GM12865 (cell line): ENCODE measurements around the gene STXBP5L.
"Not testable (repeated sequence)": the region's sequence is repeated elsewhere in the genome, so short reads cannot be mapped to it uniquely, and the experiment has no call there.

ENCODE experiments used
- DNase-seq: peaks from one replicate; pipeline ENCODE4 v3.0.0; 2010; ENCODE audit warnings: low read depth
- H3K4me3 ChIP-seq: 2 replicates; pipeline ENCODE4 v1.5.1; 2011; ENCODE audit warnings: mild to moderate bottlenecking, low read depth, low read length, control low read depth
- TF ChIP-seq, protein P1 (sequence below): IDR thresholded peaks from 2 replicates; pipeline ENCODE4 v1.5.1; 2011; ENCODE audit warnings: low read length, control low read depth, low read depth, inconsistent platforms; ENCODE audit not compliant: insufficient read depth; ENCODE audit errors: missing control alignments

Gene STXBP5L

DNA sequence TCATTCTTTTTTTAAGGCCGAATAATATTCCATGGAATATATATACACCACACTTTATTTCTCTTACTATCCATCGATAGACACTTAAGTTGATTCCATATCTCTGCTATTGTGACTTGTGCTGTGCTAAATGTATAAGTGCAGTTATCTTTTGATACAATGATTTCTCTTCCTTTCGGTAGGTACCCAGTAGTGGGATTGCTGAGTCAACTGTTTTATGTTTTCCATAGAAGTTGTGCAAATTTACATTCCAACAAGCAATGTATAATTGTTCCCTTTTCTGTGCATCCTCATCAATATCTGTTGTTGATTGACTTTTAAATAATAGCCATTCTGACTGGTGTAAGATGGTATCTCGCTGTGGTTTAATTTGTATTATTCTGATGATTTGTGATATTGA is 81.0 kb downstream of the STXBP5L start:
- TF ChIP-seq, protein P1, sequence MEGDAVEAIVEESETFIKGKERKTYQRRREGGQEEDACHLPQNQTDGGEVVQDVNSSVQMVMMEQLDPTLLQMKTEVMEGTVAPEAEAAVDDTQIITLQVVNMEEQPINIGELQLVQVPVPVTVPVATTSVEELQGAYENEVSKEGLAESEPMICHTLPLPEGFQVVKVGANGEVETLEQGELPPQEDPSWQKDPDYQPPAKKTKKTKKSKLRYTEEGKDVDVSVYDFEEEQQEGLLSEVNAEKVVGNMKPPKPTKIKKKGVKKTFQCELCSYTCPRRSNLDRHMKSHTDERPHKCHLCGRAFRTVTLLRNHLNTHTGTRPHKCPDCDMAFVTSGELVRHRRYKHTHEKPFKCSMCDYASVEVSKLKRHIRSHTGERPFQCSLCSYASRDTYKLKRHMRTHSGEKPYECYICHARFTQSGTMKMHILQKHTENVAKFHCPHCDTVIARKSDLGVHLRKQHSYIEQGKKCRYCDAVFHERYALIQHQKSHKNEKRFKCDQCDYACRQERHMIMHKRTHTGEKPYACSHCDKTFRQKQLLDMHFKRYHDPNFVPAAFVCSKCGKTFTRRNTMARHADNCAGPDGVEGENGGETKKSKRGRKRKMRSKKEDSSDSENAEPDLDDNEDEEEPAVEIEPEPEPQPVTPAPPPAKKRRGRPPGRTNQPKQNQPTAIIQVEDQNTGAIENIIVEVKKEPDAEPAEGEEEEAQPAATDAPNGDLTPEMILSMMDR = no peak
- DNase-seq = no peak
- no peak overlapping the region for H3K4me3 ChIP-seq

DNA sequence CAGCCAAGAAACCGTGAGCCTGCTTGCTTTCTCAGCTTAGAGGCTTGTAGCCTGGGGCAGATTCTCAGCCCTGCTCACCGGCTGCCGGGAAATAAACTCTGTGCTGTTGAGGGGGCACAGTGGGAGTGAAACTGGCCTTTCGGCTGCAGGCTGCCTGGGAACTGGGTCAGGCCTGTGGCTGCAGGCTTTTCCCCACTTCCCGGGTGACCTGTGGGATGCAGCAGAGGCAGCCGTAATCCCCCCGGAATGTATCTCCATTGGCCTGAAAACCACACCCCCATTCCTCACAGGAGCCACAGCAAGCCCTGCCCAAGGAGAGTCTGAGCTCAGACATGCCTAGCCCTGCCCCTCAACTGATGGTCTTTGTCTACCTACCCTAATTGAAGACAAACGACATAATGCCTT is 110.9 kb downstream of the STXBP5L start:
- no peak overlapping the region for H3K4me3 ChIP-seq
- TF ChIP-seq, protein P1 = no peak
- no peak for DNase-seq

DNA sequence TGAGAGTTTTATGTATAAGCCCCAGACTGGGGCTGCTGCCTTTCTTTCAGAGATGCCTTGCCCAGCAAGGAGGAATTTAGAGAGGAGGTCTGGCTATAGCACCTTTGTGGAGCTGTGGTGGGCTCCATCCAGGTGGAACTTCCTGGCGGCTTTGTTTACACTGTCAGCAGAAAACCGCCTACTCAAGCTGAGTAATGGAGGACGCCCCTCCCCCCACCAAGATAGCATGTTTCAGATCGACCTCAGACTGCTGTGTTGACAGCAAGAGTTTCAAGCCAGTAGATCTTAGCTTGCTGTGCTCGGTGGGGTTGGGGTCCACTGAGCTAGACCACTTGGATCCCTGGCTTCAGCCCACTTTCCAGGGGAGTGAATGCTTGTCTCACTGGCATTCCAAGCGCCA is 155.6 kb downstream of the STXBP5L start:
- TF ChIP-seq, protein P1 = no peak
- no peak overlapping the region for H3K4me3 ChIP-seq
- peak; percentile 26 for DNase-seq

DNA sequence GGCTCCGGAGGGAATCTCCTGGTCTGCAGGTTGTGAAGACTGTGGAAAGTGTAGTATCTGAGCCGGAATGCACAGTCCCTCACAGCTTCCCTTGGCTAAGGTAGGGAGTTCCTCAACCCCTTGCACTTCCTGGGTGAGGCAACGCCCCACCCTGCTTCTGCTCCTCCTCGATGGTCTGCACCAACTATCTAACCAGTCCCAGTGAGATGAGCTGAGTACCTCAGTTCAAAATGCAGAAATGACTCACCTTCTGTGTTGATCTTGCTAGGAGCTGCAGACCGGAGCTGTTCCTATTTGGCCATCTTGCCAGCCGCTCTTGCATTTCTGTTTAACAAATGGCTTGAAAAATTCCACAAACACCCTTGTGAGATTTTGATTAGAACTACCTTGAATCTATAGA is 156.1 kb downstream of the STXBP5L start:
- TF ChIP-seq, protein P1 = no peak
- DNase-seq = peak; percentile 4
- H3K4me3 ChIP-seq = no peak overlapping the region

DNA sequence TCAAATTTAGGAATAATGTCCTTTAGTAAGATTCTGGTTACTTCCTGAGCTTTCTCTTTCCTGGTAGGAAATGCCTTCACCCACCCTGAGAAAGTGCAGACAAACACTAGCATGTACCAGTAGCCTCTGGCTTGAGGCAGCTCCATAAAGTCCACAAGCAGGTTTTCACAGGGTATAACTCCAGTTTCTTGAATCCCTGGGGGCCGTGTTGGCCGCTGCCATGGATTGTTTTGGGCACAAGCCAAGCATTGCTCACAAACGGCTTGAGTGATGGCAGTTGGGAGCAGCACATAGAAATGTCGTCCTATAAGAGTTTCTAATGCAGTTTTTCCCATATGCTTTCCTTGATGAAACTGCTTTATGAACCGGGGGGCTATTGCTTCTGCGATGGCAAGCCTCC is 164.1 kb downstream of the STXBP5L start:
- TF ChIP-seq, protein P1 = no peak
- no peak overlapping the region for H3K4me3 ChIP-seq
- no peak for DNase-seq

DNA sequence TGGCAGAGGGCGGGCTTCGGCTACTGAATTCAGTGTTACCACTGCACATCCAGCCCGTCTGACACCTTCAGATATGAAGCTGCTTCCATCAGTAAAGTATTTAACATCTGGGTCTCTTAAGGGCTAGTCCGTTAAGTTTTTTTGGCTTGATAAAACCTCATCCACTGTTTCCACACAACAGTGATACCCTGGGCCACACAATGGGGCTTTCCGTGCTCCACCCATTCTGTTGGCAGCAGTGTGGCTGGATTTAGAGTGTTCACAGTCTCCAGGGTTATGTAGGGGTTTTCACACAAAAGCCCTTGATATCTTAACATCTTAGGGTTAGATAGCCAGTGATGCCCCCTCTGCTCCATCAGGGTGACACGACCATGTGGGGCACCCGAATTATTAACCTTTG is 165.0 kb downstream of the STXBP5L start:
- DNase-seq = no peak
- TF ChIP-seq, protein P1 = no peak
- no peak overlapping the region for H3K4me3 ChIP-seq

DNA sequence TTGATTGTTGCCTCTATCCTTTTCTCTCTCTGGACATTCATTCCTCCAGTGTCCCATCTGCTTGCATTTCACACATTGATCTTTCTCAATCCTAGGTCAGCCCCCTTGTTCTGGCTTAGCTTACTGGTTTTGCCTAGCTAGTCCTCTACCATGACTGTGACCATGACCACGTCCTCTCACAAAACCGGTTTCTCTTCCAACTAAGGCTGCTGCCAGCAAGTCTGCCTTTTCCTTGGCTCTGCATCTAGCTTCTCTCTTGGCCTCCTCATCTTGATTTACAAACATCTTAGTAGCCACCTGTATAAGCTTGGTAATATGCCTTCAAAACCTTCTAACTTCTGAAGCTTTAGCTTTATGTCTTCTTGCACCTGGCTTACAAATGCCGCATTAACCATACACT is 167.2 kb downstream of the STXBP5L start:
- no peak overlapping the region for H3K4me3 ChIP-seq
- TF ChIP-seq, protein P1 = no peak
- no peak for DNase-seq

DNA sequence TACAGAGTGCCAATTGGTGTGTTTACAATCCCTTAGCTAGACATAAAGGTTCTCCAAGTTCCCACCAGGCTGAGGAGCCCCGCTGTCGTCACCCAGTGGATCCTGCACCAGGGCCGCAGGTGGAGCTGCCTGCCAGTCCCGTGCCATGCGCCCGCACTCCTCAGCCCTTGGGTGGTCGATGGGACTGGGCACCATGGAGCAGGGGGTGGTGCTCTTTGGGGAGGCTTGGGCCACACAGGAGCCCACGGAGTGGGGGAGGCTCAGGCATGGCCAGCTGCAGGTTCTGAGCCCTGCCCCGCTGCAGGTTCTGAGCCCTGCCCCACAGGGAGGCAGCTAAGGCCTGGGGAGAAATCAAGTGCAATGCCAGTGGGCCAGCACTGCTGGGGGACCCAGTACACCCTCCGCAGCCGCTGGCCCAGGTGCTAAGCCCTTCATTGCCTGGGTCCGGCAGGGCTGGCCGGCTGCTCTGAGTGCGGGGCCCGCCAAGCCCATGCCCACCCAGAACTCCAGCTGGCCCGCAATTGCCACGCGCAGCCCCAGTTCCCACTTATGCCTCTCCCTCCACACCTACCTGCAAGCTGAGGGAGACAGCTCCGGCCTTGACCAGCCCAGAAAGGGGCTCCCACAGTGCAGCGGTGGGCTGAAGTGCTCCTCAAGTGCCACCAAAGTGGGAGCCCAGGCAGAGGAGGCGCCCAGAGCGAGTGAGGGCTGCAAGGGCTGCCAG is 170.5 kb downstream of the STXBP5L start:
- not testable (repeated sequence) for H3K4me3 ChIP-seq, DNase-seq
